Epithelial cell of esophagus (primary cell): ENCODE measurements around the gene BTNL2.

ENCODE experiments used
- DNase-seq: peaks from one replicate; pipeline ENCODE4 v3.0.0; 2010; ENCODE audit warnings: low read depth
- H3K4me3 ChIP-seq: 2 replicates; pipeline ENCODE4 v1.5.1; 2011; ENCODE audit warnings: mild to moderate bottlenecking, low read length, control low read depth
- CTCF ChIP-seq: IDR thresholded peaks from 2 replicates; pipeline ENCODE4 v1.5.1; 2011; ENCODE audit warnings: low read depth, mild to moderate bottlenecking, low read length, control low read depth, inconsistent platforms; ENCODE audit not compliant: insufficient read depth; ENCODE audit errors: missing control alignments

BTNL2 gene

GRCh38 chr6:32402812-32403211, 4.2 kb downstream of the BTNL2 start:
- no peak for TF ChIP-seq CTCF
- DNase-seq: no peak
- no peak overlapping the region for H3K4me3 ChIP-seq

- H3K4me3 ChIP-seq: no peak overlapping the region
- TF ChIP-seq CTCF: no peak
- DNase-seq: no peak
Observed at GRCh38 chr6:32401284-32401963, 5.6 kb downstream of the BTNL2 start.

GRCh38 chr6:32397252-32397920, 9.6 kb downstream of the BTNL2 start:
- DNase-seq: peak; percentile 5
- no peak overlapping the region for H3K4me3 ChIP-seq
- no peak for TF ChIP-seq CTCF

GRCh38 chr6:32396028-32396427, 11.0 kb downstream of the BTNL2 start:
- no peak for DNase-seq
- no peak for TF ChIP-seq CTCF

GRCh38 chr6:32393665-32394420, 13.1 kb downstream of the BTNL2 start:
- no peak overlapping the region for H3K4me3 ChIP-seq
- no peak for TF ChIP-seq CTCF
- peak; percentile 75 for DNase-seq

More at GRCh38 chr6:32396028-32396427, 11.0 kb downstream of the BTNL2 start:
- no peak overlapping the region for H3K4me3 ChIP-seq

- TF ChIP-seq CTCF: no peak
- DNase-seq: no peak
- H3K4me3 ChIP-seq: no peak overlapping the region
Observed at GRCh38 chr6:32391505-32391904, 15.5 kb downstream of the BTNL2 start.
